ENCODE measurements around the gene HLCS. TPM values are rescaled to one million over a fixed set of nuclear protein-coding genes. Genes with fewer than 3 reads are reported as not detected.

Gene HLCS
- total and polyA plus RNA-seq, 2 of the 8 experiments (the other 6 are each of a cell fraction or from before 2014, with no cell fraction given) = 4.7 to 12.2 TPM

DNA sequence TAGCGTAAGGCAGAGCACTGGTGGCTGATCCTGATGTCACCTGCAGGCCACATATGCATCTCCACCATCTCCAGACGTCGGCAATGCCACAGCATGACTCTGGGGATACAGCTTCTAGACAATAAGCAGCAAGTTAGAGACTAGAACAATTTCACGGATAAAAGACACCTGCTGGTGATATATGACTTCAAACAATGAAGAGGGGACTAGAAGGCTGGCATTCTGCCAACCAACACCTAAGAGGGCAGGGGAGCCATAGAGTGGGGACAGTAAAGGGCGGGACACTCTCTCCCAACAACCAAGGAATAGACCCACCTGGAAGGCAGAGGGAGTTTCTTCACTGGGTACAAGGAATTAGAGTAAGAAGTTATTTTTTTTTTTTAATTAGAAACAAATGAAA, 140.8 kb downstream of the HLCS start:
- H3K4me3 ChIP-seq (ENCODE audit: extremely low read depth in 1 of 4, insufficient read depth in 2 of 4, low read depth in 3 of 4, low read length in 4 of 4) = no peak overlapping the region
- no peak overlapping the region for H2AK5ac ChIP-seq (ENCODE audit: low read depth, low read length)
- H3K9me3 ChIP-seq (ENCODE audit: insufficient read depth in 2 of 2, low read depth in 1 of 2, low read length in 1 of 2) = no peaks in the 10 kb centered on the region
- peaks cover 0 to 2% (median under 1%) of the 10 kb centered on the region in 4 experiments; a peak in 3 of 7 replicates for H3K4me1 ChIP-seq (replicated peaks in 1 of 4; ENCODE audit: control insufficient read depth in 3 of 4, insufficient read depth in 4 of 4, low read length in 3 of 4)
- ChIA-PET POLR2A (ENCODE audit: partially characterized antibody) (no interaction called here), CTCF (ENCODE audit: partially characterized antibody) (interaction anchor here (1.4 to 2.1 kb wide), 2 partner anchors 13 to 28 kb away, joined by 4 to 7 read pairs; no protein-coding TSS in a partner anchor)
- H3K36me3 ChIP-seq (ENCODE audit: control insufficient read depth in 2 of 4, insufficient read depth in 4 of 4, low read length in 3 of 4) = no peaks in the 10 kb centered on the region
- no peak overlapping the region for H2BK15ac ChIP-seq (ENCODE audit: low read length)
- no peak overlapping the region for H2BK5ac ChIP-seq (ENCODE audit: low read depth, low read length)
- DNase-seq (ENCODE audit: low read depth in 1 of 2, low spot score in 2 of 2) (no peak), FAIRE-seq (no peak)
- no peak overlapping the region for H3K9ac ChIP-seq (replicated peaks in 1 of 4; ENCODE audit: extremely low read depth in 1 of 4, low read depth in 3 of 4, low read length in 3 of 4)
- H3K79me2 ChIP-seq (ENCODE audit: control insufficient read depth in 1 of 2, insufficient read depth in 2 of 2, low read length in 2 of 2) = no peaks in the 10 kb centered on the region
- H4K91ac ChIP-seq (replicated peaks; ENCODE audit: insufficient read length, low read length) = peak overlapping the region; percentile 29
- H2BK12ac ChIP-seq (ENCODE audit: low read depth, low read length) = no peak overlapping the region
- H3K27ac ChIP-seq (ENCODE audit: low read depth, low read length) = no peak overlapping the region
- H2BK120ac ChIP-seq (replicated peaks; ENCODE audit: low read depth, low read length) = no peak overlapping the region
- no peak overlapping the region for H3K4me2 ChIP-seq (ENCODE audit: insufficient read depth in 1 of 2, low read depth in 2 of 2, low read length in 2 of 2)
- no peak overlapping the region for H3K14ac ChIP-seq (ENCODE audit: insufficient read length)
- no peak overlapping the region for H2AFZ ChIP-seq (ENCODE audit: low read length)
- no peak overlapping the region for H3K23ac ChIP-seq (ENCODE audit: insufficient read length)
- no peak overlapping the region for H2BK20ac ChIP-seq (ENCODE audit: low read length)
- no peaks in the 10 kb centered on the region for H3K27me3 ChIP-seq (replicated peaks in 1 of 4; ENCODE audit: control insufficient read depth in 3 of 4, extremely low read depth in 1 of 4, insufficient read depth in 3 of 4, low read length in 3 of 4)
- no peak overlapping the region for H3K56ac ChIP-seq (replicated peaks; ENCODE audit: insufficient read length, low read depth, low read length)
- H4K8ac ChIP-seq (ENCODE audit: extremely low read depth, insufficient read depth, low read length) = no peak overlapping the region
- H4K5ac ChIP-seq (ENCODE audit: insufficient read length, low read depth, low read length) = no peak overlapping the region
- H3K79me1 ChIP-seq (ENCODE audit: low read depth, low read length) = no peaks in the 10 kb centered on the region
- 88% methylated on average over 5 of the region's 5 CpGs; no CpG with 5 or more reads in 1 of the 2 experiments for WGBS, 2 experiments (ENCODE audit: extremely low coverage in 1 of 2, insufficient coverage in 1 of 2, insufficient read length in 1 of 2, insufficient replicate concordance in 2 of 2, low coverage in 1 of 2, low lambda C conversion rate in 2 of 2, missing lambda C conversion rate in 1 of 2)
- H4K20me1 ChIP-seq (replicated peaks in 1 of 2; ENCODE audit: control insufficient read depth in 1 of 2, insufficient read depth in 2 of 2, low read length in 2 of 2) = no peaks in the 10 kb centered on the region
- H3K4ac ChIP-seq (replicated peaks; ENCODE audit: insufficient read length, low read depth, low read length) = no peak overlapping the region
- H3K18ac ChIP-seq (ENCODE audit: extremely low read depth, low read length) = no peak overlapping the region
- H3K23me2 ChIP-seq (ENCODE audit: low read depth, low read length) = no peaks in the 10 kb centered on the region
- TF ChIP-seq, protein P1, sequence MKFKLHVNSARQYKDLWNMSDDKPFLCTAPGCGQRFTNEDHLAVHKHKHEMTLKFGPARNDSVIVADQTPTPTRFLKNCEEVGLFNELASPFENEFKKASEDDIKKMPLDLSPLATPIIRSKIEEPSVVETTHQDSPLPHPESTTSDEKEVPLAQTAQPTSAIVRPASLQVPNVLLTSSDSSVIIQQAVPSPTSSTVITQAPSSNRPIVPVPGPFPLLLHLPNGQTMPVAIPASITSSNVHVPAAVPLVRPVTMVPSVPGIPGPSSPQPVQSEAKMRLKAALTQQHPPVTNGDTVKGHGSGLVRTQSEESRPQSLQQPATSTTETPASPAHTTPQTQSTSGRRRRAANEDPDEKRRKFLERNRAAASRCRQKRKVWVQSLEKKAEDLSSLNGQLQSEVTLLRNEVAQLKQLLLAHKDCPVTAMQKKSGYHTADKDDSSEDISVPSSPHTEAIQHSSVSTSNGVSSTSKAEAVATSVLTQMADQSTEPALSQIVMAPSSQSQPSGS (IDR thresholded peaks at IDR 0.05; ENCODE audit: low read length) = no peak
- TF ChIP-seq SAP30 (IDR thresholded peaks at IDR 0.05; ENCODE audit: insufficient read depth, insufficient replicate concordance, low read length) (no peak), CHD2 (IDR thresholded peaks at IDR 0.05; ENCODE audit: low read length) (no peak), POU5F1 (IDR thresholded peaks at IDR 0.05; ENCODE audit: low read depth, low read length) (no peak), NANOG (IDR thresholded peaks at IDR 0.05; ENCODE audit: insufficient read depth, low read depth, low read length, poor library complexity, severe bottlenecking) (no peak), CBX8 (IDR thresholded peaks at IDR 0.05; ENCODE audit: borderline replicate concordance, low read depth, low read length) (no peak), JUND (IDR thresholded peaks at IDR 0.05; ENCODE audit: low read length) (no peak), ZNF274 (IDR thresholded peaks at IDR 0.05; ENCODE audit: borderline replicate concordance, extremely low read depth, low read length) (no peak), KDM1A (IDR thresholded peaks at IDR 0.05; ENCODE audit: borderline replicate concordance, low read length) (no peak)
- TF ChIP-seq, protein P2, sequence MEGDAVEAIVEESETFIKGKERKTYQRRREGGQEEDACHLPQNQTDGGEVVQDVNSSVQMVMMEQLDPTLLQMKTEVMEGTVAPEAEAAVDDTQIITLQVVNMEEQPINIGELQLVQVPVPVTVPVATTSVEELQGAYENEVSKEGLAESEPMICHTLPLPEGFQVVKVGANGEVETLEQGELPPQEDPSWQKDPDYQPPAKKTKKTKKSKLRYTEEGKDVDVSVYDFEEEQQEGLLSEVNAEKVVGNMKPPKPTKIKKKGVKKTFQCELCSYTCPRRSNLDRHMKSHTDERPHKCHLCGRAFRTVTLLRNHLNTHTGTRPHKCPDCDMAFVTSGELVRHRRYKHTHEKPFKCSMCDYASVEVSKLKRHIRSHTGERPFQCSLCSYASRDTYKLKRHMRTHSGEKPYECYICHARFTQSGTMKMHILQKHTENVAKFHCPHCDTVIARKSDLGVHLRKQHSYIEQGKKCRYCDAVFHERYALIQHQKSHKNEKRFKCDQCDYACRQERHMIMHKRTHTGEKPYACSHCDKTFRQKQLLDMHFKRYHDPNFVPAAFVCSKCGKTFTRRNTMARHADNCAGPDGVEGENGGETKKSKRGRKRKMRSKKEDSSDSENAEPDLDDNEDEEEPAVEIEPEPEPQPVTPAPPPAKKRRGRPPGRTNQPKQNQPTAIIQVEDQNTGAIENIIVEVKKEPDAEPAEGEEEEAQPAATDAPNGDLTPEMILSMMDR (IDR thresholded peaks at IDR 0.05; ENCODE audit: control extremely low read depth in 1 of 3, insufficient read depth in 1 of 3, low read depth in 1 of 3, low read length in 3 of 3) = no peak

Data from H1 (cell line).